ENCODE measurements around the gene ADAMTS9. TPM values are rescaled to one million over a fixed set of nuclear protein-coding genes. Genes with fewer than 3 reads are reported as not detected.

The ADAMTS9 gene
- total and polyA plus RNA-seq, 3 experiments from 2014 or later: not detected

GRCh38 chr3:64691051-64691450, 3.3 kb upstream of the ADAMTS9 start:
- no peak overlapping the region for H3K4me3 Mint-ChIP-seq
- H3K9me3 ChIP-seq (ENCODE audit: low read length): no peaks in the 10 kb centered on the region
- no peak overlapping the region for H3K27ac Mint-ChIP-seq
- peaks cover 16 to 25% of the 10 kb centered on the region in 2 donors for H3K27me3 Mint-ChIP-seq
- H3K36me3 ChIP-seq (ENCODE audit: insufficient read depth, low read length): no peaks in the 10 kb centered on the region
- ChIA-PET POLR2A (no interaction called here), CTCF (no interaction called here)
- H3K9me3 Mint-ChIP-seq: peaks cover 1 to 13% (median 4%) of the 10 kb centered on the region in 5 donors
- no peaks in the 10 kb centered on the region for H3K4me1 ChIP-seq (ENCODE audit: insufficient read depth, low read length)
- no peak overlapping the region for H3K27ac ChIP-seq (ENCODE audit: low read depth, low read length)
- peaks cover 0 to 7% (median 0%) of the 10 kb centered on the region in 3 donors for H3K36me3 Mint-ChIP-seq
- no peak for DNase-seq
- H3K4me1 Mint-ChIP-seq: peaks cover 0 to 9% (median 3%) of the 10 kb centered on the region in 3 donors
- no peaks in the 10 kb centered on the region for H3K27me3 ChIP-seq (ENCODE audit: insufficient read depth, low read length, poor library complexity, severe bottlenecking)
- H3K4me3 ChIP-seq (ENCODE audit: low read length): no peak overlapping the region

GRCh38 chr3:64687086-64687780, 567 bp downstream of the ADAMTS9 start:
- no peak overlapping the region for H3K27ac ChIP-seq (ENCODE audit: low read depth, low read length)
- Mint-ChIP-seq H3K4me3 (no peak overlapping the region), H3K4me1 (peaks cover 0 to 9% (median 3%) of the 10 kb centered on the region in 3 donors), H3K36me3 (peaks cover 0 to 7% (median 0%) of the 10 kb centered on the region in 3 donors), H3K9me3 (peaks cover 0 to 13% (median 6%) of the 10 kb centered on the region in 5 donors), H3K27ac (no peak overlapping the region), H3K27me3 (peaks cover 18 to 39% of the 10 kb centered on the region in 2 donors)
- ChIA-PET POLR2A (no interaction called here), CTCF (no interaction called here)
- H3K4me1 ChIP-seq (ENCODE audit: insufficient read depth, low read length): no peaks in the 10 kb centered on the region
- H3K9me3 ChIP-seq (ENCODE audit: low read length): no peaks in the 10 kb centered on the region
- H3K4me3 ChIP-seq (ENCODE audit: low read length): no peak overlapping the region
- no peaks in the 10 kb centered on the region for H3K27me3 ChIP-seq (ENCODE audit: insufficient read depth, low read length, poor library complexity, severe bottlenecking)
- DNase-seq: no peak
- H3K36me3 ChIP-seq (ENCODE audit: insufficient read depth, low read length): no peaks in the 10 kb centered on the region

GRCh38 chr3:64686446-64686908, 1.3 kb downstream of the ADAMTS9 start:
- Histone ChIP-seq H3K27me3 (ENCODE audit: insufficient read depth, low read length, poor library complexity, severe bottlenecking) (no peaks in the 10 kb centered on the region), H3K4me3 (ENCODE audit: low read length) (no peak overlapping the region), H3K9me3 (ENCODE audit: low read length) (no peaks in the 10 kb centered on the region), H3K27ac (ENCODE audit: low read depth, low read length) (no peak overlapping the region), H3K36me3 (ENCODE audit: insufficient read depth, low read length) (no peaks in the 10 kb centered on the region), H3K4me1 (ENCODE audit: insufficient read depth, low read length) (no peaks in the 10 kb centered on the region)
- peaks cover 18 to 39% of the 10 kb centered on the region in 2 donors for H3K27me3 Mint-ChIP-seq
- H3K27ac Mint-ChIP-seq: no peak overlapping the region
- peaks cover 0 to 7% (median 0%) of the 10 kb centered on the region in 3 donors for H3K36me3 Mint-ChIP-seq
- peaks cover 0 to 9% (median 3%) of the 10 kb centered on the region in 3 donors for H3K4me1 Mint-ChIP-seq
- peaks cover 0 to 13% (median 6%) of the 10 kb centered on the region in 5 donors for H3K9me3 Mint-ChIP-seq
- no peak for DNase-seq
- ChIA-PET POLR2A (no interaction called here), CTCF (no interaction called here)
- H3K4me3 Mint-ChIP-seq: peak overlapping the region in 1 of 7 donors; percentile 61

- H3K36me3 Mint-ChIP-seq: peaks cover 0 to 7% (median 0%) of the 10 kb centered on the region in 3 donors
- no peak overlapping the region for H3K27ac ChIP-seq (ENCODE audit: low read depth, low read length)
- H3K27me3 ChIP-seq (ENCODE audit: insufficient read depth, low read length, poor library complexity, severe bottlenecking): no peaks in the 10 kb centered on the region
- no peak overlapping the region for H3K4me3 Mint-ChIP-seq
- H3K9me3 ChIP-seq (ENCODE audit: low read length): no peaks in the 10 kb centered on the region
- peaks cover 0 to 13% (median 6%) of the 10 kb centered on the region in 5 donors for H3K9me3 Mint-ChIP-seq
- ChIA-PET CTCF (no interaction called here), POLR2A (no interaction called here)
- H3K4me1 ChIP-seq (ENCODE audit: insufficient read depth, low read length): no peaks in the 10 kb centered on the region
- no peaks in the 10 kb centered on the region for H3K36me3 ChIP-seq (ENCODE audit: insufficient read depth, low read length)
- no peak for DNase-seq
- no peak overlapping the region for H3K4me3 ChIP-seq (ENCODE audit: low read length)
- peaks cover 0 to 9% (median 3%) of the 10 kb centered on the region in 3 donors for H3K4me1 Mint-ChIP-seq
- no peak overlapping the region for H3K27ac Mint-ChIP-seq
- H3K27me3 Mint-ChIP-seq: peaks cover 18 to 39% of the 10 kb centered on the region in 2 donors
These were observed 1.9 kb downstream of the ADAMTS9 start for GRCh38 chr3:64685800-64686445.

- H3K9me3 ChIP-seq (ENCODE audit: low read length): no peaks in the 10 kb centered on the region
- CTCF ChIA-PET: no interaction called here
- no peak overlapping the region for H3K27ac Mint-ChIP-seq
These were observed 2.4 kb downstream of the ADAMTS9 start for GRCh38 chr3:64685331-64685799.

GRCh38 chr3:64684715-64685261, 3.0 kb downstream of the ADAMTS9 start:
- Mint-ChIP-seq H3K27ac (no peak overlapping the region), H3K36me3 (peaks cover 0 to 7% (median 0%) of the 10 kb centered on the region in 3 donors), H3K4me1 (peaks cover 0 to 9% (median 3%) of the 10 kb centered on the region in 3 donors), H3K9me3 (peaks cover 0 to 13% (median 6%) of the 10 kb centered on the region in 5 donors), H3K27me3 (peaks cover 18 to 37% of the 10 kb centered on the region in 2 donors), H3K4me3 (no peak overlapping the region)
- DNase-seq: no peak
- ChIA-PET CTCF (no interaction called here), POLR2A (no interaction called here)
- no peak overlapping the region for H3K4me3 ChIP-seq (ENCODE audit: low read length)
- H3K4me1 ChIP-seq (ENCODE audit: insufficient read depth, low read length): no peaks in the 10 kb centered on the region
- no peak overlapping the region for H3K27ac ChIP-seq (ENCODE audit: low read depth, low read length)
- no peaks in the 10 kb centered on the region for H3K27me3 ChIP-seq (ENCODE audit: insufficient read depth, low read length, poor library complexity, severe bottlenecking)
- no peaks in the 10 kb centered on the region for H3K36me3 ChIP-seq (ENCODE audit: insufficient read depth, low read length)
- H3K9me3 ChIP-seq (ENCODE audit: low read length): no peaks in the 10 kb centered on the region

More at GRCh38 chr3:64685331-64685799, 2.4 kb downstream of the ADAMTS9 start:
- Histone ChIP-seq H3K4me3 (ENCODE audit: low read length) (no peak overlapping the region), H3K27me3 (ENCODE audit: insufficient read depth, low read length, poor library complexity, severe bottlenecking) (no peaks in the 10 kb centered on the region), H3K4me1 (ENCODE audit: insufficient read depth, low read length) (no peaks in the 10 kb centered on the region), H3K27ac (ENCODE audit: low read depth, low read length) (no peak overlapping the region), H3K36me3 (ENCODE audit: insufficient read depth, low read length) (no peaks in the 10 kb centered on the region)
- Mint-ChIP-seq H3K27me3 (peaks cover 18 to 39% of the 10 kb centered on the region in 2 donors), H3K36me3 (peaks cover 0 to 7% (median 0%) of the 10 kb centered on the region in 3 donors), H3K9me3 (peaks cover 0 to 13% (median 6%) of the 10 kb centered on the region in 5 donors), H3K4me3 (no peak overlapping the region), H3K4me1 (peaks cover 0 to 9% (median 3%) of the 10 kb centered on the region in 3 donors)
- no peak for DNase-seq
- POLR2A ChIA-PET: no interaction called here

- H3K4me1 ChIP-seq (ENCODE audit: insufficient read depth, low read length): no peaks in the 10 kb centered on the region
- Mint-ChIP-seq H3K4me3 (no peak overlapping the region), H3K9me3 (peaks cover 0 to 11% (median 6%) of the 10 kb centered on the region in 5 donors), H3K4me1 (peaks cover 0 to 4% (median 2%) of the 10 kb centered on the region in 3 donors), H3K27ac (no peak overlapping the region), H3K36me3 (peaks cover 0 to 3% (median 0%) of the 10 kb centered on the region in 3 donors), H3K27me3 (peaks cover 9 to 22% of the 10 kb centered on the region in 2 donors)
- H3K36me3 ChIP-seq (ENCODE audit: insufficient read depth, low read length): no peaks in the 10 kb centered on the region
- no peaks in the 10 kb centered on the region for H3K27me3 ChIP-seq (ENCODE audit: insufficient read depth, low read length, poor library complexity, severe bottlenecking)
- POLR2A ChIA-PET: no interaction called here
- no peak overlapping the region for H3K4me3 ChIP-seq (ENCODE audit: low read length)
- no peaks in the 10 kb centered on the region for H3K9me3 ChIP-seq (ENCODE audit: low read length)
- no peak overlapping the region for H3K27ac ChIP-seq (ENCODE audit: low read depth, low read length)
- CTCF ChIA-PET: no interaction called here
- no peak for DNase-seq
These were observed 6.0 kb downstream of the ADAMTS9 start for GRCh38 chr3:64681827-64682226.

GRCh38 chr3:64681015-64681414, 6.8 kb downstream of the ADAMTS9 start:
- no peaks in the 10 kb centered on the region for H3K4me1 ChIP-seq (ENCODE audit: insufficient read depth, low read length)
- H3K36me3 Mint-ChIP-seq: no peaks in the 10 kb centered on the region
- H3K27ac ChIP-seq (ENCODE audit: low read depth, low read length): no peak overlapping the region
- no peaks in the 10 kb centered on the region for H3K4me1 Mint-ChIP-seq
- H3K4me3 Mint-ChIP-seq: no peak overlapping the region
- H3K4me3 ChIP-seq (ENCODE audit: low read length): no peak overlapping the region
- H3K27me3 Mint-ChIP-seq: peaks cover 2 to 13% of the 10 kb centered on the region in 2 donors
- H3K27me3 ChIP-seq (ENCODE audit: insufficient read depth, low read length, poor library complexity, severe bottlenecking): no peaks in the 10 kb centered on the region
- H3K36me3 ChIP-seq (ENCODE audit: insufficient read depth, low read length): no peaks in the 10 kb centered on the region
- no peak for DNase-seq
- ChIA-PET POLR2A (no interaction called here), CTCF (no interaction called here)
- peaks cover 0 to 7% (median 3%) of the 10 kb centered on the region in 5 donors for H3K9me3 Mint-ChIP-seq
- H3K9me3 ChIP-seq (ENCODE audit: low read length): no peaks in the 10 kb centered on the region
- no peak overlapping the region for H3K27ac Mint-ChIP-seq
